CD14-positive monocyte (primary cell): ENCODE results near the gene CLASP1. TPM values are rescaled to one million over a fixed set of nuclear protein-coding genes. Genes with fewer than 3 reads are reported as not detected.

Experiments used
- DNase-seq, 3 donors: peaks; one replicate each; pipeline ENCODE4 v3.0.0-alpha.2; 2011 to 2022
- H2AFZ ChIP-seq: 2 replicates; pipeline ENCODE4 v1.6.0; 2012; ENCODE audit warnings: mild to moderate bottlenecking, low read depth, low read length, inconsistent platforms; ENCODE audit not compliant: insufficient read depth, poor library complexity, severe bottlenecking
- H3K27ac ChIP-seq, 2 donors: 1 replicate in 1 of 2; 2 replicates in 1 of 2; pipeline ENCODE4 v1.5.1; 2012 to 2013; ENCODE audit warnings: low read length in 2 of 2, control low read depth in 1 of 2, inconsistent platforms in 1 of 2, low read depth in 1 of 2, mild to moderate bottlenecking in 1 of 2
- H3K27me3 ChIP-seq, 2 donors: one replicate each; pipeline versions ENCODE4 v1.6.0 to v1.6.1; 2011 to 2013; ENCODE audit warnings: low read length in 2 of 2; ENCODE audit not compliant: control insufficient read depth in 2 of 2, insufficient read depth in 2 of 2
- H3K36me3 ChIP-seq, 2 donors: replicated peaks in 1 of 2; 1 replicate in 1 of 2; 2 replicates in 1 of 2; pipeline versions ENCODE4 v1.5.1 to v1.6.1; 2012 to 2013; ENCODE audit warnings: low read length in 2 of 2, control low read depth in 1 of 2, inconsistent platforms in 1 of 2, mild to moderate bottlenecking in 1 of 2; ENCODE audit not compliant: insufficient read depth in 2 of 2, control insufficient read depth in 1 of 2
- H3K4me1 ChIP-seq, 2 donors: 1 replicate in 1 of 2; 2 replicates in 1 of 2; pipeline versions ENCODE4 v1.5.1 to v1.6.1; 2012 to 2013; ENCODE audit warnings: low read length in 2 of 2, control low read depth in 1 of 2, inconsistent platforms in 1 of 2, mild to moderate bottlenecking in 1 of 2, moderate library complexity in 1 of 2; ENCODE audit not compliant: insufficient read depth in 2 of 2, control insufficient read depth in 1 of 2
- H3K4me2 ChIP-seq: replicated peaks from 2 replicates; pipeline ENCODE3; 2012; ENCODE audit warnings: low read length, moderate library complexity, mild to moderate bottlenecking; ENCODE audit not compliant: poor library complexity, severe bottlenecking; ENCODE audit errors: extremely low read depth
- H3K4me3 ChIP-seq, 3 experiments: fragments of 200-600 bp in 1 of 3; sonication (generic) in 1 of 3; replicated peaks in 1 of 3; 1 replicate in 2 of 3; 2 replicates in 1 of 3; pipeline ENCODE4 v1.5.1; 2011 to 2013; ENCODE audit warnings: low read length in 3 of 3, mild to moderate bottlenecking in 3 of 3, control low read depth in 2 of 3, low read depth in 2 of 3, inconsistent platforms in 1 of 3, moderate library complexity in 1 of 3
- H3K79me2 ChIP-seq: 2 replicates; pipeline ENCODE4 v1.6.0; 2012; ENCODE audit warnings: mild to moderate bottlenecking, control low read depth, inconsistent platforms, low read length, moderate library complexity; ENCODE audit not compliant: insufficient read depth
- H3K9ac ChIP-seq: 2 replicates; pipeline ENCODE4 v1.6.0; 2017; ENCODE audit warnings: low read length, mild to moderate bottlenecking; ENCODE audit not compliant: insufficient read depth, poor library complexity, severe bottlenecking
- H3K9me3 ChIP-seq, 2 donors: replicated peaks in 1 of 2; 1 replicate in 1 of 2; 2 replicates in 1 of 2; pipeline versions ENCODE4 v1.5.1 to v1.6.1; 2012 to 2013; ENCODE audit warnings: low read length in 2 of 2, control low read depth in 1 of 2; ENCODE audit not compliant: control insufficient read depth in 1 of 2, insufficient read depth in 1 of 2
- H4K20me1 ChIP-seq: 2 replicates; pipeline ENCODE4 v1.6.0; 2012; ENCODE audit warnings: mild to moderate bottlenecking, low read length, control low read depth, moderate library complexity; ENCODE audit not compliant: insufficient read depth
- H3K27ac Mint-ChIP-seq, 7 donors: one replicate each; pipeline ENCODE4 v1.8.0; 2020; ENCODE audit warnings: mild to moderate bottlenecking in 7 of 7, mixed read lengths in 7 of 7, moderate library complexity in 6 of 7, inconsistent platforms in 2 of 7
- H3K27me3 Mint-ChIP-seq, 3 donors: one replicate each; pipeline ENCODE4 v1.8.0; 2021 to 2022; ENCODE audit warnings: low read depth in 3 of 3, mild to moderate bottlenecking in 3 of 3, mixed read lengths in 3 of 3, moderate library complexity in 3 of 3, inconsistent platforms in 1 of 3
- H3K36me3 Mint-ChIP-seq, 2 donors: one replicate each; pipeline ENCODE4 v1.8.0; 2020; ENCODE audit warnings: mixed read lengths in 2 of 2, inconsistent platforms in 1 of 2, mild to moderate bottlenecking in 1 of 2
- H3K4me1 Mint-ChIP-seq: one replicate; pipeline ENCODE4 v1.8.0; 2020; ENCODE audit warnings: mild to moderate bottlenecking, mixed read lengths
- H3K4me3 Mint-ChIP-seq, 2 donors: one replicate each; pipeline ENCODE4 v1.8.0; 2020; ENCODE audit warnings: mild to moderate bottlenecking in 2 of 2, mixed read lengths in 2 of 2, moderate library complexity in 1 of 2
- H3K9me3 Mint-ChIP-seq, 7 donors: one replicate each; pipeline ENCODE4 v1.8.0; 2020 to 2022; ENCODE audit warnings: mixed read lengths in 7 of 7, mild to moderate bottlenecking in 6 of 7, moderate library complexity in 6 of 7, inconsistent platforms in 2 of 7
- CTCF ChIP-seq: fragments of 200-600 bp; IDR thresholded peaks from one replicate; pipeline ENCODE4 v1.8.0; 2022; ENCODE audit warnings: antibody characterized with exemption, mild to moderate bottlenecking
- WGBS: methylation state at CpG from one replicate; pipeline ENCODE4 v1.1.5; 2013; ENCODE audit warnings: missing lambda C conversion rate; ENCODE audit not compliant: insufficient coverage; 5-methylcytosine and 5-hydroxymethylcytosine counted together
- intact Hi-C, 2 donors: fragments of 100-400 bp; cut with micrococcal nuclease; formaldehyde crosslinking; loops; one replicate each; pipeline versions ENCODE4 v1.15.0 to v1.15.1; 2023
- polyA plus RNA-seq, 3 donors: library from polyadenylated mRNA; depleted of rRNA in 1 of 3; unstranded in 2 of 3; stranded (reverse) in 1 of 3; fragments of 300-500 nt in 2 of 3; fragments of >200 nt in 1 of 3; fragmentation: Illumina TruSeq in 2 of 3; gene quantifications; 1 replicate in 2 of 3; 2 replicates in 1 of 3; pipeline ENCODE4 v1.2.3, GENCODE V29; 2012 to 2021

CLASP1 gene
- polyA plus RNA-seq, 3 donors, result 4.8 to 8.1 (median 7.6) TPM

- WGBS, result no CpG with 5 or more reads among the region's 3 CpGs
- no peak overlapping the region for H3K4me3 Mint-ChIP-seq
- Histone ChIP-seq H3K36me3 (peaks cover 0 to 9% of the 10 kb centered on the region in 2 donors), H3K4me1 (peaks cover 11 to 14% of the 10 kb centered on the region in 2 donors), H3K4me3 (no peak overlapping the region), H4K20me1 (peaks cover 71% of the 10 kb centered on the region), H3K4me2 (no peak overlapping the region), H2AFZ (no peak overlapping the region), H3K79me2 (peaks cover 98% of the 10 kb centered on the region), H3K9me3 (no peaks in the 10 kb centered on the region), H3K27me3 (no peaks in the 10 kb centered on the region), H3K27ac (no peak overlapping the region), H3K9ac (no peak overlapping the region)
- H3K9me3 Mint-ChIP-seq, result peaks cover 0 to 9% (median 3%) of the 10 kb centered on the region in 7 donors
- peak in 2 of 3 donors; percentile 22 to 26 for DNase-seq
- peaks cover 0 to 2% (median 1%) of the 10 kb centered on the region in 3 donors for H3K27me3 Mint-ChIP-seq
- H3K4me1 Mint-ChIP-seq, result peaks cover 26% of the 10 kb centered on the region
- intact Hi-C loops, result no loop called here
- H3K36me3 Mint-ChIP-seq, result peaks cover 19 to 30% of the 10 kb centered on the region in 2 donors
- peak overlapping the region in 2 of 7 donors; percentile 20 to 45 for H3K27ac Mint-ChIP-seq
- no peak for TF ChIP-seq CTCF
Observed at GRCh38 chr2:121638333-121638732, 10.9 kb downstream of the CLASP1 start.

GRCh38 chr2:121635371-121635770, 13.9 kb downstream of the CLASP1 start:
- Histone ChIP-seq H3K27me3 (no peaks in the 10 kb centered on the region), H3K9me3 (no peaks in the 10 kb centered on the region), H3K4me1 (peaks cover 0 to 5% of the 10 kb centered on the region in 2 donors), H3K79me2 (peaks cover 98% of the 10 kb centered on the region), H3K4me3 (no peak overlapping the region), H4K20me1 (peaks cover 51% of the 10 kb centered on the region), H3K36me3 (no peaks in the 10 kb centered on the region), H3K27ac (no peak overlapping the region), H3K4me2 (no peak overlapping the region), H2AFZ (no peak overlapping the region), H3K9ac (no peak overlapping the region)
- Mint-ChIP-seq H3K27ac (no peak overlapping the region), H3K27me3 (no peaks in the 10 kb centered on the region), H3K9me3 (peaks cover 0 to 8% (median 3%) of the 10 kb centered on the region in 7 donors), H3K4me1 (peaks cover 24% of the 10 kb centered on the region), H3K36me3 (peaks cover 15 to 25% of the 10 kb centered on the region in 2 donors), H3K4me3 (no peak overlapping the region)
- no CpG with 5 or more reads among the region's 1 CpG for WGBS
- TF ChIP-seq CTCF, result no peak
- DNase-seq, result no peak
- intact Hi-C loops, result no loop called here
